GM18870 (cell line): Measurements from ENCODE around the gene TPGS1.
"Not testable (repeated sequence)": the region's sequence is repeated elsewhere in the genome, so short reads cannot be mapped to it uniquely, and the experiment has no call there.

Source experiments
- ATAC-seq: cut with Tn5 transposase; IDR thresholded peaks from one replicate; pipeline ENCODE4 v1.9.1; 2021; ENCODE audit warnings: moderate library complexity; ENCODE audit not compliant: unreplicated experiment

TPGS1 gene

DNA sequence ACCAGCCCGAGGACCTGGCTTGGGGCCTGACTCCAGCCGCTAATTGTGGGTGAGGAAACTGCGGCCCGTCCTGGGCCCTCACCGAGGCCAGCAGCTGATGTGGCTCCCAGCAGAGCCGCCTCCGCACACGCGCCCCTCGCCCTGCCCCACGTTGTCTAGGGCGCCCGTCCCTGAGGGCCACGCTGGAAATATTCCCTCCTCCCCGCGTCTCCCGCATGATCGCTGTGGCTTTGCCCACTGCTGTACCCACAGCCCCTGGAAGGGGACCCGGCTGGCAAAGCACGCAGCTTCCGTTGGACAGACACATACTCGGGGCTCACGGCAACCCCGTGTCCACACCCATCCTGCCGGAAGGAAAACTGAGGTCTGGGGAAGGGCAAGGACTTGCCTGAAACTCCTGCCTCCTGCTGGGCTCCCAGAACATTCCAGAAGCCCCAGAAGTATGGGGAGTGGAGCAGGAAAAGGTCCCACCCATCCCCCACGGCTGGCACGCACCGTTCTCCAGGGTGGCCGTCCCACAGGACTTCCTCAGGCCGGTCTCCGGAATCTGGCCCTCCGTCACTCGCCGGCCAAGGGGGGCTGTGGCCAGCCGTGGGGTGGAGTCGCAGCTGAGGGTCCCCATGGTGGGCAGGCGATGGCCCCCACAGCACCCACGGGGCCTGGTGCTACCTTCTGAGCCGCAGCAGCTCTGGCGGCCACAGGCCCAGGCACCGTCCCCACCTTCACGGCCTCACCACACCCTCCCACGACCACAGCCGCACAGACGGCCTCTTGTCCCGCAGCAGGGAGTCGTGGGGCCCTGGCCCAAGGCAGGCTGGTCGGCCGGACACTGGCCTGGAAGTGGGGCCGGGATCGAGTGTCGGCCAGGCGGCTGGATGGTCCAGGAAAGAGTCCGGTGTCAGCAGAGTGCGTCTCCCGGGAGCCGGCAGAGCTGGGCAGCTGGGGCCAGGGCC, 32.9 kb upstream of the TPGS1 start:
- ATAC-seq, result no peak

DNA sequence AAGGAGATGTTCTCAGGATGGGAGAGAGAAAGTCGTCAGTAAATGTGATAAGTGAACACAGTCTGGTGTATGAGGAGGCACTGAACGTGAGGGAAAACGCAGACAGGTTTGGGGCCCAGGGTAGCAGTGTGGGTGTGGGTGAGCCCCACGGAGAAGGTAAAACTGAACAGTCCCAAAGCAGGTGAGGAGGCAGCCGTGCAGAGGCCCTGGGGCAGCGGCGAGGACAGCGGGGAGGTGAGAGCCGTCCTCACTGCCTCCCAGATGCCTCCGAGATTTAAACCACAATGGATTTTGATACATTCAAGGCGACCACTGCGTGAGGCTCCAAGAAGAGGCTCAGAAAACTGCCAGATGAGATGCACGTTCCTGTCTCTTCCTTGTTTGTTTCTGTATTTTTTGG, 31.9 kb upstream of the TPGS1 start:
- ATAC-seq, result no peak

- no peak for ATAC-seq
Observed at GRCh38 chr19:478236-478903, 28.9 kb upstream of the TPGS1 start.

GRCh38 chr19:478976-479375, 28.3 kb upstream of the TPGS1 start:
- no peak for ATAC-seq

DNA sequence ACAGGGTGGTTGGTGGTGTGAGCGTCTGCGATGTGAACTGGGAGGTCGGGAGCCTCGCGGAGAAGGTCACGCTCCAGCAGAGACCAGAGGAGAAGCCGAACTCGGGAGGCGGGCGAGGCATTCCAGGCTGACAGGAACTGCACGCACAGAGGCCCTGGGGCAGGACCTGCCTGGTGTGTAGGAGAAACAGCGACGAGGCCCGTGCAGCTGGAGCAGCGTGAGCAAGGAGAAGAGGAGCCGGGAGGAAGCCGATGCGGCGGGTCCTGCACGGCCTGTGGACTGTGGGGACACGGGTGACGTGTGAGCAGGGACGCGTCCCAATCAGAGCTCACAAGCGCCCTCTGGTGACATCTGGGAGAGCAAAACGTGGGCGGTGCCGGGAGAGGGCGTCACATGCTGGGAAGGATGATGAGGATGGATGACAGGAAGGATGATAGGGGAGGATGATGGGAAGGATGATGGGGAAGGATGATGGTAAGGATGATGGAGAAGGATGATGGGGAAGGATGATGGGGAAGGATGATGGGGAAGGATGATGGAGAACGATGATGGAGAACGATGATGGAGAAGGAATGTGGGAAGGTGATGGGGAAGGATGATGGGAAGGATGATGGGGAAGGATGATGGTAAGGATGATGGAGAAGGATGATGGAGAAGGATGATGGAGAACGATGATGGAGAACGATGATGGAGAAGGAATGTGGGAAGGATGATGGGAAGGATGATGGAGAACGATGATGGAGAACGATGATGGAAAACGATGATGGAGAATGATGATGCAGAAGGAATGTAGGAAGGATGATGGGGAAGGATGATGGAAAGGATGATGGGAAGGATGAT, 27.1 kb upstream of the TPGS1 start:
- no peak for ATAC-seq

DNA sequence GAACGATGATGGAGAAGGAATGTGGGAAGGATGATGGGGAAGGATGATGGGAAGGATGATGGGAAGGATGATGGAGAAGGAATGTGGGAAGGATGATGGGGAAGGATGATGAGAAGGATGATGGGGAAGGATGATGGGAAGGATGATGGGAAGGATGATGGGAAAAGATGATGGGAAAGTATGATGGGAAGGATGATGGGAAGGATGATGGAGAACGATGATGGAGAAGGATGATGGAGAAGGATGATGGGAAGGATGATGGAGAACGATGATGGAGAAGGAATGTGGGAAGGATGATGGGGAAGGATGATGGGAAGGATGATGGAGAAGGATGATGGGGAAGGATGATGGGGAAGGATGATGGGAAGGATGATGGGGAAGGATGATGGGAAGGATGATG, 26.2 kb upstream of the TPGS1 start:
- ATAC-seq, result not testable (repeated sequence)

- ATAC-seq, result no peak
Observed at GRCh38 chr19:482186-483041, 24.9 kb upstream of the TPGS1 start.

GRCh38 chr19:483332-484072, 23.8 kb upstream of the TPGS1 start:
- no peak for ATAC-seq

- ATAC-seq, result no peak
Observed at GRCh38 chr19:484494-484893, 22.8 kb upstream of the TPGS1 start.

DNA sequence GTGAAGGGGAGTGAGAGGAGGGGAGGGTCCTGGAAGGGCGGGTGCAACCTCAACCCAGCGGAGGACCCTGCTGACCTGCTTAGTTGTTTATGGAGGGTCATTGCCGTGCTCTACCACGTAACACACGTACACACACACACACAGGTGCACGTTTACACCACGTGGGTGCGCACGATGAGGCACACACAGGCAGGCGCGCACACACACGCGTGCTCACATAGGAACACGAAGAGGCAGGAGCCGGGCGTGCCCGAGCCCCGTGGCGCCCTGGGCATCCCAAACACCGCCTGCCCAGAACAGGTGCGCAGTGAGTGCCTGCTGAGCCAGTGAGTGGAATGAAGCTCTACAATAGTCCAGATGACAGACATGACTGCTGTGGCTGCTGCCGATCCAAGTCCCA, 22.2 kb upstream of the TPGS1 start:
- ATAC-seq, result no peak

GRCh38 chr19:485583-486236, 21.6 kb upstream of the TPGS1 start:
- no peak for ATAC-seq

DNA sequence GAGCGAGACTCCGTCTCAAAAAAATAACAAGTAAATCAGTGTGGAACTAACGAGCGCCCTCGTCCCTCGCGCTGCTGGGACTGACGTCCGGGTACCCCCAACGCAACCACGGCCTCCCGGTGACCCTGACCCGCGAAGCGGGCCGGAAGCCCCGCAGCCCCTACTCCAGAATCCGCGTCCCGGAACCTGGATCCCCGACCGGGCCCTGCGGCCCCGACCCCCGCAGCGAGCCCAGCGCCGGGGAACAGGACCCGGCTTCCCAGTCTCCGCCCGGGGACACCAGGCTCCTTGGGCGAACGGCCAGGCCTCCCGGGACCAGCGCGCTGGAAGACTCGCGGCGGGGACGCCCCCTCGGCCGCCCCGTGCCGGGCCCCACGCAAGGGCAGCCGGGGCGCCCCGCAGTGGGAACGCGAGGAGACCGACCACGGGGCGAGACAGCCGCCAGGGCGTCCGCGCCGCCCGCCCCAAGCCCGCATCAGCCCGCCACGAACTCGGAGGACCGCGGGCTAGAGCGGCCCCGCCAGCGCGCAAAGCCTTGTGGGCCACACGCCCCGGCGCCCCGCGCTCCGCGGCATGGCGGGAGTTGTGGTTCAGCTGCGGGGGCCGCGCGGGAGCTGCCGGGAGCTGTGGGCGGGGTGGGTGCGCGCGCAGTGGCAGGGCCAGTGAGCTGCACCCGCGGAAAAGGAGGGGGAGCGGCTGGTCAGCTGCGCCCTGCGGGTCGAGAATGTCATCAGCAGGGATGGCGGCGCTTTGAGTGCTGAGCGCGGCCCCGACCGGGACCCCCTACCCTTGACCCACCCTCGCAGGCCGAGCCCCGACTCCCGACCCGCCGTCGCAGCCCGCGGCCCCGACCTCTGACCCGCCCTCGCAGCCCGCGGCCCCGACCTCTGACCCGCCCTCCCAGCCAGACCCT, 18.5 kb upstream of the TPGS1 start:
- ATAC-seq, result no peak

DNA sequence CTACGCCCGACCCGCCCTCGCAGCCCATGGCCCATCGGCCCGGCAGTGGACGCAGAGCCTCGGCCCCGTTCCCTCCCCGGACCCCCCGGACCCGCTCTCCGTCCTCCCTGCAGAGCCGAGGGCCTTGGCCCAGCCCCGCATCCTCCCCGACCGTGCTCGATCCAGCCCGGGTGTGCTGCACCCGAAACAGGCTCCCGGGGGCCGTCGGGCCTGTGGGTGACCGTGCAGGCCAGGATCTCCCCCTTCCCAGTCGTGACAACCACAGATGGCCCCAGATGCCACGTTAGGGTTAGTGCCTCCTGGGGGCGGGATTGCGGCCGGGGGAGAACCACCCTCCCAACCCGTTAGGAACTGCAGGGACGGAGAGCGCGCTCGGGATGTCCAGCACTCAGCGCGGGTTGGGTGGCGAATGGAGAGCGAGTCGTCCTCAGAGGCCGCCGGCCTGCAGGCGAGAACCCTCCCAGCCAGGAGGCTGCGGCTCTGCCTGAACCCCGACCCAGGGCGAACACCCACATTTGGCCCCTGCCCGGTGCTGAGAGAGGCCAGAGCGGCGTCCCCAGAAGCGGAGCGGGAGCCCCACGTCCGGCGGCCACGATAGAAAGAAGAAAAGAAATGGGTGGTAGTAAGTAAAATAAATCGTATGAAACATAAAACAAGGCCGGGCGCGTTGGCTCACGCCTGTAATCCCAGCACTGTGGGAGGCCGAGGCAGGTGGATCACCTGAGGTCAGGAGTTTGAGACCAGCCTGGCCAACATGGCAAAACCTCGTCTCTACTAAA, 17.7 kb upstream of the TPGS1 start:
- ATAC-seq, result no peak

- no peak for ATAC-seq
Observed at GRCh38 chr19:491146-491741, 16.1 kb upstream of the TPGS1 start.

DNA sequence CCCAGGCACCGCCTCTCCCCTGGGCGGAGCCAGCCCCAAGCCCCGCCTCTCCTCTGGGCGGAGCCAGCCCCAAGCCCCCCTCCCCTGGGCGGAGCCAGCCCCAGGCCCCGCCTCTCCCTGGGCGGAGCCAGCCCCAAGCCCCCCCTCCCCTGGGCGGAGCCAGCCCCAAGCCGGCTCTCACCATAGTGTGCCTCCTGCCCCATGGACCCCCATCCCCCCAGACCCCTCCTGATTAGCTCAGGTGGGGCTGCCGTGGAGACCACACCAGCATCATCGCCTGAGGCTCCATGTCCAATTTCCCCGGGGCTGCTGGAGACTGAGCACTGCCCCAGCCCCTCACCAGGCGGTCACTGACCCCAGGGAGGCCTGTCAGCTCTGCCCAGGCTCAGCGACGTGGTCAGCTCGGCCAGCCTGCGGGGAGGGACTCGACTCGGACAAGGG, 15.2 kb upstream of the TPGS1 start:
- ATAC-seq, result no peak

DNA sequence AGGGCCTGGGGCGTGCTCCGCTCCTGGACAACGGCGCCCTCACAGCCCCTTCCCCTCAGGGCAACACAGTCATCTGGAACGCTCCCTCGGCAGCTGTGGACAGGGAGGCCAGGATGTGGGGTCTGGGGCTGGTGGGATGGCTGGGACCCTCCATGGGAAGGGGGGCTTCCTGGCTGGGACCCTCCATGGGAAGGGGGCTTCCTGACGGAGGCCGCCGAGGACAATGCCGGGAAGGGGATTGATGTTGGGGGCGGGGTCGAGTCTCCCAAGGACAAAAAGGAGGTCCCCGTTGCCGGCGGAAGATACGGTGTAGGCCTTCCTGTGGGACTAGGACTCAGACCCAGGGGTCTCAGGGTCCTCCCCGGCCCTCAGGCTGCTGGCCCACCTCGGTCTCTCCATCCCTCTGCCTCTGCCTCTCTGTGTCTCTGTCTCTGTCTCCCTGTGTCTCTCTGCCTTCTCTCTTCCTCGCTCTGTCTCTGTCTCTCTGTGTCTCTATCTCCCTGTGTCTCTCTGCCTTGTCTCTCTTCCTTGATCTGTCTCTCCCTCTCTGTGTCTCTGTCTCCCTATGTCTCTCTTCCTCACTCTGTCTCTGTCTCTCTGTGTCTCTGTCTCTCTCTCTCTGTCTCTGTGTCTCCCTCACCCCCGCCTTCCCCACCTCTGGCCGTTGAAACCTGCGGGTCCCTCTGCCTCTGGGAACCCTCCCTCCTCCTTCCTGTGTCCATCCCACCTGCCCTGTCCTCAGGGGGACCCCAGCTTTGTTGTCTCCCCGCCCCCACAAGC, 13.7 kb upstream of the TPGS1 start:
- ATAC-seq, result no peak
